HG02571 (cell line): ENCODE measurements around the gene KCNQ1OT1.

Experiments
- ATAC-seq: cut with Tn5 transposase; IDR thresholded peaks from one replicate; pipeline ENCODE4 v1.9.1; 2021; ENCODE audit warnings: mild to moderate bottlenecking, moderate library complexity; ENCODE audit not compliant: unreplicated experiment

KCNQ1OT1 gene

DNA sequence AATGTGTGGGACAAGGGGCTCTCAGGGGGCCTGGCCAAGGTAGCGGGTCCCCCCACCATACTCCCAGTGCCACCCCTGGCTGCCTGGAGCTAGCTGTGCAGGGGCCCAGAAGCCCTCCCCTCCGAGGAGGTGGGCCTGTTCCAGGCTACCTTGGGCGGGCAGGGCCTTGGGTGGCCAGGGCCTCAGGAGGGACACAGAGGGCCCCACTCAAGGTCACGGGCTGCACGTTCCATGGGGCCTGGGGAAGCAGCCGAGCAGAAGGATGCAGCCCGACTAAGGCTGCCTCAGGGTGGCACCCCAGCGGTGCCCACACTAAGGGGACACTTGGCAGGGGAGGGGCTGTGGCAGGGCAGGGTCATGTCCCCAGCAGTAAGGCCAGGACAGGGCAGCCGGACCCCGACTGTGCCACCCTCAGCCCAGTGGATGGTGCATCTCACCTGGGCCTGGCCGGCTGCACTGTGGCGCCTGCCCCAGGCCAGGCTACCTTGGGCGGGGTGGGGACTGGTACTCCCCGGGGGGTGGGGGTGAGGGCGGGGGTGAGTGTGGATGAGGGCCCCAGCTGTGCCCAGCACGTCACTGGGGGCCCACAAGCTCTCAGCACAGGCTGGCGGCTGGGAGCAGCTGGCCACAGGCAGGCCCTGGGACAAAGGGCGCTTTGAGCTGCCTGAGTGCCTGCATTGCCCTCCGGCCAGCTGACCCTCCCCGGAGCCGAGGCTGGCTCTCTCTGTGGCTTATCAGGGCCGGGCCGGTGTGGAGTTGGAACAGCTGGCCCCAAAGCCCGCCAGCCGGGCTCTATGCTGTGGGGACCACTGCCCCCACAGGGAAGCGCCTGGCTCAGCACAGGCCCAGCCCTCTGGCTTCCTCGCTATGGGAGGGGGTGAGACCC, 137.9 kb downstream of the KCNQ1OT1 start:
- ATAC-seq, result no peak

DNA sequence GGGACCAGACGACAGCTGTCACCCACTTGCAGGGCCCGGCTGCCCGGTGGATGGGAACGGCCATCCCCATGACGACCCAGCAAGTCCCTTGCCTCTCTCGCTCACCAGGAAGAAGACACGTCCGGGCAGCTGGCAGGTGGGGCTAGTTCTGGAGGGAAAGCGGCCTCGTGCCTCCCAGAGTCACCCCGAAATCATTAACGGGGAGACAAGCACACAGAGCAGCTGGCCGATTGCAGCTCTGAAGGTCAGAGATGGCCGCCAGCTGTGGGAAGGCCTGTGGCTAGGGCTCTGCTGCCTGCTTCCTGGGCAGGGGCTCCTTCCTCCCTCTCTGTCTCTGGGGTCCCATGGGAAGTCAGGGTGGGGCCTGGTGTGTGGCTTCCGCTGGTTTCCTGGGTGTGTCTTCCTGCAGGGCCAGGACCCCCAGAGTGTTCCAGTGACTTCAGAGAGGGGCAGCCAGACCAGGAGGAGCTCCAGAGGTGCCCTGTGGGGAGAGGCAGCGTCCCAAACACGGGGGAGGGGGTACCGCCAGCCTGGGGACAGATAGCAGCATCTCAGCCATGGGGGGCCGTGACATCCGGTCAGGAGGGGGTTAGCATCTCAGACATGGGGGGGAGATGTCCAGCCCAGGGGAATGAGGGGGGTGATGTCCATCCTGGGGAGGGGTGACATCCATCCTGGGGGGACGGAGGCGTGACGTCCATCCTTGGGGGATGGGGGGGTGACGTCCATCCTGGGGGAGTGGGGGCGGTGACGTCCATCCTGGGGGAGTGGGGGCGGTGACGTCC, 140.1 kb downstream of the KCNQ1OT1 start:
- ATAC-seq, result no peak

DNA sequence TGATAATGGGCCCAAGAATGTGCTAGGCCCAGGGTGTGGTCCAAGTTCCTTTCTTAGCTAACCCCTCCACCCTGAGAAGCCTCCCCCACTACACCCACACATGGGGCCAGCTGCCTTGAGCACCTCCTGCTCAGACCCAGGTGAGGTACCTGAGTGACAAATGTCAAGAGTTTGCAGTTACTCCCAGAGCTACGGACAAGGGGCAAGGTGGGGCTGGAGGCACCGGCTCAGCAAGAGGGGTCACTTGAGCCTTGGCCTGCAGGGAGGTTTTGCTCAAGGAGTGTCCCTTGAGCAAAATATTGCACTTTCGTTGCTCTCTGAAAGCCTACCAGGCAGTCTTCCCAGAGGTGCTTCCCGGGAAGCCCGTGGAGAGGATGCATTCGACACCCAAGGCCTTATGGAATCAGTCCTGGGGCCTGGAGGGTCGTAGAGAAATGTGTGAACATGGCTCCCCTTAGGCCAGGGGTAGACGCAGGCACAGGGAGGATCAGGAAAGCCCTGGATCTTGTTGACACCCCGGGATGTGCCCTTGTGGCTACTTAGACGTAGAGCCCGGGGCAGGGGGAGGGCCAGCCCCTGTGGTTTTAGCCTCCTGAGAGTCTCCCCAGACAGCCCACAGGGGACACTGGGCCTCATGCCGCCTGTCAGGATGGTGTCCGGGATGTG, 140.8 kb downstream of the KCNQ1OT1 start:
- ATAC-seq, result no peak

DNA sequence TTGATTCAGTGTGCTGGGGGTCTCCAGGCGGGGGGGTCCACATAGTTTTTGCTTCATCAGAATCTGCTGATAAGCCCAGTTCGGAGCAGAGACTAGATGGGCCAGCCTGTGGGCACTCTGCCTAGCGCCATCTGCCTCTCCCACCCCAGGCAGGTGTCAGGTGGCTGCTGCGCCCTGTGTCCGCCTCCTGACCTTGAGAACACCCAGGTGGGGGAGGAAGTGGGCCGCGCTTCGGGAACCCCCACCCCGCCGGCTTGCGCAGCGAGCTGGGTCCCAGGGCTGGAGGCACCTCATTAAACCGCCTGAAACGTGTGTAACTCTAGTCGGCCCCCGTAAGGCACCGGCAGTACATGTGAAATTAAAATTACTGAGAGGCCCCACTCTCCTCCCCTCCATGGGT, 141.4 kb downstream of the KCNQ1OT1 start:
- ATAC-seq, result no peak
